ENCODE measurements around the gene GPX4. TPM values are rescaled to one million over a fixed set of nuclear protein-coding genes. Genes with fewer than 3 reads are reported as not detected.
A peak's percentile ranks its signal among the peaks of the same experiment; 100 is the strongest.

The GPX4 gene
- total and polyA plus RNA-seq, 2 of the 13 experiments (the other 11 are each of a cell fraction or from before 2014, with no cell fraction given) = 535 to 613 TPM

- no peak for TF ChIP-seq RFX5 (IDR thresholded peaks at IDR 0.05; ENCODE audit: low read depth, low read length)
- no peak for TF ChIP-seq ZFP36 (IDR thresholded peaks at IDR 0.05; ENCODE audit: borderline replicate concordance, low read depth, low read length, partially characterized antibody)
- no peak for TF ChIP-seq BRCA1 (CRISPR knock-in tag; IDR thresholded peaks at IDR 0.05)
- TF ChIP-seq ZKSCAN8 (CRISPR knock-in tag; IDR thresholded peaks at IDR 0.05; ENCODE audit: borderline replicate concordance) = 0 out of 2 replicates have a peak, but pooled peaks have one; percentile 41
- TF ChIP-seq ZNF331 (CRISPR knock-in tag; IDR thresholded peaks at IDR 0.05) = 0 out of 2 replicates have a peak, but pooled peaks have one; percentile 22
- no peak for TF ChIP-seq POLR2A (IDR thresholded peaks at IDR 0.05; ENCODE audit: insufficient read depth in 1 of 2, low read depth in 2 of 2, low read length in 2 of 2)
- no peak; the same call in 1 of the 2 replicates for TF ChIP-seq ZFYVE20 (CRISPR knock-in tag; IDR thresholded peaks at IDR 0.05; ENCODE audit: borderline replicate concordance, low read depth)
- peak; percentile 20; the same call in 1 of the 2 replicates for TF ChIP-seq ZNF572 (CRISPR knock-in tag; IDR thresholded peaks at IDR 0.05)
- TF ChIP-seq SMAD3 (CRISPR knock-in tag; IDR thresholded peaks at IDR 0.05) = no peak
- no peak for TF ChIP-seq ZNF101 (CRISPR knock-in tag; IDR thresholded peaks at IDR 0.05; ENCODE audit: borderline replicate concordance, low read depth)
- TF ChIP-seq ZNF83 (CRISPR knock-in tag; IDR thresholded peaks at IDR 0.05; ENCODE audit: borderline replicate concordance) = no peak
- TF ChIP-seq HOXA3 (CRISPR knock-in tag; IDR thresholded peaks at IDR 0.05) = peak; percentile 75
- no peak for TF ChIP-seq FOXM1 (CRISPR knock-in tag; IDR thresholded peaks at IDR 0.05)
- no peak for TF ChIP-seq ZNF678 (CRISPR knock-in tag; IDR thresholded peaks at IDR 0.05)
- no peak for TF ChIP-seq MAFK (conservative IDR thresholded peaks at IDR 0.05 in 1 of 2, IDR thresholded peaks at IDR 0.05 in 1 of 2; ENCODE audit: low read length in 2 of 2)
- no peak for TF ChIP-seq KLF13 (CRISPR knock-in tag; IDR thresholded peaks at IDR 0.05)
- peak; percentile 69 for TF ChIP-seq ZFY (CRISPR knock-in tag; IDR thresholded peaks at IDR 0.05)
- TF ChIP-seq KMT2B (CRISPR knock-in tag; IDR thresholded peaks at IDR 0.05) = no peak
- TF ChIP-seq ZNF275 (CRISPR knock-in tag; IDR thresholded peaks at IDR 0.05; ENCODE audit: borderline replicate concordance) = no peak
- TF ChIP-seq TOPORS (CRISPR knock-in tag; IDR thresholded peaks at IDR 0.05) = no peak
- TF ChIP-seq ZNF646 (CRISPR knock-in tag; IDR thresholded peaks at IDR 0.05) = no peak
- TF ChIP-seq PBX3 (CRISPR knock-in tag; IDR thresholded peaks at IDR 0.05; ENCODE audit: borderline replicate concordance) = no peak
Observed at GRCh38 chr19:1064661-1065605, 38.9 kb upstream of the GPX4 start (continued).
